ENCODE results near the gene TPRA1.

GRCh38 chr3:127614928-127615589, 24.5 kb upstream of the TPRA1 start:
- TF ChIP-seq CTCF (conservative IDR thresholded peaks at IDR 0.05; ENCODE audit: low read depth, low read length) (no peak), EZH2 (IDR thresholded peaks at IDR 0.05; ENCODE audit: borderline replicate concordance, low read depth, low read length, poor library complexity, severe bottlenecking) (no peak)

All from A673 (cell line).